HTERT RPE-1 (cell line): ENCODE results near the gene ARID5B.

Experiments used
- in situ Hi-C: fragments of 300-500 bp; cut with MboI; formaldehyde crosslinking; loops from 4 replicates; pipeline ENCODE4 v1.14.3; 2020; ENCODE audit warnings: low sequenced_read_pairs

Gene ARID5B

DNA sequence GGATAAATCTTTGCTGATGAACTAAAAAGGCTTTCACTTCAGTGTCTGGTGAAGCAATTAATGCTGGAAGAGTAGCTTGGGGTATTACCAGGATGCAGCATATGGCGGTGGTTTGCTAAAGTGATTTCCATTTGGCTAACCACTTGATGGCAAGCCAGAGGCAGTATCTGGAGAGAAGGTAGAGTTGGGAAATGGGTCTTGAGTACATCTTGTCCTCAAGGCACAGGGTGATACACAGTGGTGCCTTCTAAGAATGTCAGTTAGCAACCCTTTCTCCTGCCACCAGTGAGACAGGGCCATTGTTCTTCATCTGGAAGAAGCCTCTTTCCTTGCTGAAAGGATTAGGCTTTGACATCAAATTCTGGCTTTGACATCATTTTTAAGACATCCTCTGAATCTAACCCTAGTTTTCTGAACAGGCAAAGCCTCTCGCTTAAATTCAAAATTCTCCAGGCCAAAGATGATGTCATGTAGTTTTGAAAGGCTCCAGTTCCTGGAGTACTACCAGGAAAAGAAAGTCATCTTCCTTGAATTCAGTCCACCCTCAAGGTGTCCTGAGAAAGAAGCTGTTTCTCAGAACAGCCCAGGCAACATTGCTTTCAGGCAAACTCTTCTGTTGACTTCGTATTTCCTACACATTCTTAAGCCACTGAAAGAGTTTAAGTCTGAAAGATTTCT lies 162.4 kb downstream of the ARID5B start:
- in situ Hi-C loops, result no loop called here

DNA sequence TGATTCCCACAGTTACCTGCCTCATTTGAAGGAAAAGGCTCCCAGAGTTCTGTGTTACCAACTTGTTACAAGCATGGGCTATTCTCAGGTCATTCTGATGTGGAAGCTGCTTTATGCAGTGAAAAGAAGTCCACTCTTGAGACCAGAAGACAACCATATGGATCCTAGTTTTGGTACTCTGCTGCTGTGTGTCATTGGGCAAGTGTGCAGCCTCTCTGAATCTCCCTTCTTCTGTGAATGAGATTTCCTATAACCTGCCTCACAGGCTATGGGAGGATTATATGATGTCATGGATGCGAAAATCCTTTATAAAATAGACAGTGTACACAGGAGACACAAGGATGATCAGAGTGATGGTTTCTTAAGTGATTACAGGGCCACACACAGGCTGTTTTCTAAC lies 166.1 kb downstream of the ARID5B start:
- in situ Hi-C loops, result no loop called here

DNA sequence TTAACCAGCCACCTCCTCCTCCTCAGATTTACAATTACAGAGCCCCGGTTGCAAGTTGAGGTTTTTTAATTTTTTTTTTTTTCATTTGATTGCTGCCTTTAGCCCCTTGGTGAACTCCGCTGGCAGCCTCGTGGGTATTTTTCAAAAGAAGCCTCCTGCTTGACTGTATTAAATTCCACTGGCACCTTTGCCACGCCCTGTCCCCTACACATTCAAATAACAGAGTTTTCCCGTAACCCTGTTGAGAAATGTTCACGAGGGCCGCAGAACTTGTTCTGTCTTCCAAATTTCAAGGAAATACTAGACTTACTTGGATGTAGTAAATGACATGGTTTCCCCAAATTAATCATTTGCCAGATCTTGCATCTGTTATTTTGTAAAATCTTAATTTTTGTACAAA lies 167.0 kb downstream of the ARID5B start:
- in situ Hi-C loops, result no loop called here

DNA sequence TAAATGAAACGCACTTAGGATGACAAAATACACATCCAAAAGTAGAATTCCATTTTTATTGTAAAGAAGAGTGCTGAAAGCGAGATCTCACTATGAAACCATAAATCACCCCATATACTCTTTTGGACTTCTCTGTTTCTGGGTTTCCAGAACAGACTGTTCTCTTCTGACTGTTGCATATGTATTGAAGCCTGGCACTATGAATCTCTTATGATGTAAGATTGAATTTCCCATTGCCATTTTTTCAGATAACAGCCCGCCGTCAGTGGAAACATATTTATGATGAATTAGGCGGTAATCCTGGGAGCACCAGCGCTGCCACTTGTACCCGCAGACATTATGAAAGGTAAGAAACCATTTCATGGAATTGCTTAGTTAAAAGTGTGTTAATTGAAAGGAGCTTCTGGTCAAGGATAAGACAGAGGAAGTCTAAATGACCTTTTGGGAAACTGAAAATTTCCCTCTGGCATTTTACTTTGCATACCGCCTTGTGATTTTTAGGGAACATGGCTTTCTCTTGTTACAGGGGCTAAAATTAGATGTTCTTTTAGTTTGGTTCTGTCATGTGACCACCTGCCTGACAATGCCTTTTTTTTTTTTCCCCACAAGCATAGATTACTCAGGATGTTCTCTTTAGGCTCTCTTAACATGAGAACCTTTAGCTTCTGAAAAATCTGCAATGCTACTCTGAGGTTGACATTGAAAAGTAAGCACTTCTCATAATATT lies 168.1 kb downstream of the ARID5B start:
- in situ Hi-C loops, result no loop called here

DNA sequence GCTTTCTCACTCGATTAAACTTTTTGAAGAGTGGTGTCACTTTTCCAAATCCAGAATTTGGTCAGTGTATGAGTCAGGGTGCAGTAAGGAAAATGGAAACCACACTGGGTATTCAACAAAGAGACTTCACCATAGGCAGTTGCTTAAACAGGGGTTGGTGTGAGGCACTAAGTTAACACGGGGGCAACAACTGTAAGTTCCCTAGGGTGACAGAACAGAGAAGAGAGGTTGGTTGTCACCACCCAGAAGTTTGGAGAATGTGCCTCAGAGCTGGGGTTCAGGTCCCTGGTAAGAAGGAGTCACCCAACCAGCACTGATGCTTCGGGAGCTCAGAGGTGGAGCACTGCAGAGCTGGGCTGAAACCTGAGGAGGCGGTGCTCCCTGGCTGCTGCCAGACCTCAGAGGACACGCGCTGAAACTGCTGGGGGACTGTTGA lies 170.4 kb downstream of the ARID5B start:
- in situ Hi-C loops, result no loop called here

DNA sequence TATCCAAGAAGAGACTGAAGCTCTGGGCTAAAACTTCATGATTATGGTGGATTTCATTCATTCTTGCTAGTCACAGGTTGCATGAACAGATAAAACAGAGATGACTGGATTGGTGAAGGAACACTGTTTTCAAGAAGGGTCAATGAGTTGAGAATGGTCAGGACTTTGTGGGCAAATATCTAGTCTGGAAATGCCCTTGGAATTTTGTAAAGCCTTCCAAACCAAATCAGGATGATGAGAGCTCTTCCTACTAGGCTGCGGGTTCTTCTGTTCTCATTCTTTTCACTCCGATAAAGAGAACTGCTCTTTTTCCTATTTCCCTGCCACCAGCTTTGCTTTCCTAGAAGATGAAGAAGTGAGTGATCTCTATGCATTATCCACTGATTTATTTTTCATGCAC lies 171.4 kb downstream of the ARID5B start:
- in situ Hi-C loops, result no loop called here

DNA sequence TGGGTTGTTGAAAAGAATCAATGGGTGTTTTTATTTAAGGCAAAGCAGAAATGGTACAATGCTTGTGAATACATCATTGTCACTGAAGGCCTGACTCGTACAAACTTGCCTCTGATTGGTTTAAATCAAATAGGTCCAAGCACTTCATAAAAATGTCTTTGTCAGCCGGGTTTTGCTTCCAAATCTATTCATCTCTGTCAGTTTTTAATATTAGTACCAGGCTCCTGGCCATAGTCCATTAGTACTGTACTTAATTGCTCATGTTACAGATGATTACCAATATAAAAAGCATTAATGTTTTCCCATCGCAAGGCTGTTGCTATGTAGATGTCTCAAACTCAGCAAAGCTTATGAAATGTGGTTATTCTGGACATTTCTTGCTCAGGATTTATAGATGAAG lies 171.9 kb downstream of the ARID5B start:
- in situ Hi-C loops, result no loop called here

DNA sequence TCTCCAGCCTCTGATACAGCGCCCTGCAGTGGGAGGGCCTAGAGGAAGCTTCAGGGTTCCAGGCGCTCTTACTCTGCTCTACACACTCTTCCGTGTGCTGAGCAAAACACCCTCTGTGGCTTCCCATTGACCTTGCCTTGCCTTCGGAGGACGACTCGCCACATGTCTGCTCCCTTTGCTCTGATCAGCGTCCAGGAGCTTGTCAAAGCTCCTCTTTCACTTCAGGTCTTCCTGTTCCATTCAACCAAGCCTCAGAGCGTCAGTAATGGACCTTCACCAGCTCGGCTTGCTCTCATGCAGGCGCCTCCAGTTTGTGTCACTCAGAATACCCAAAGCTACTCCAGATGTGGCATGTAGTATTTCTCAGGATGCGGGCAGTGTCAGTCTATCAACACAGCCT lies 173.9 kb downstream of the ARID5B start:
- in situ Hi-C loops, result no loop called here

DNA sequence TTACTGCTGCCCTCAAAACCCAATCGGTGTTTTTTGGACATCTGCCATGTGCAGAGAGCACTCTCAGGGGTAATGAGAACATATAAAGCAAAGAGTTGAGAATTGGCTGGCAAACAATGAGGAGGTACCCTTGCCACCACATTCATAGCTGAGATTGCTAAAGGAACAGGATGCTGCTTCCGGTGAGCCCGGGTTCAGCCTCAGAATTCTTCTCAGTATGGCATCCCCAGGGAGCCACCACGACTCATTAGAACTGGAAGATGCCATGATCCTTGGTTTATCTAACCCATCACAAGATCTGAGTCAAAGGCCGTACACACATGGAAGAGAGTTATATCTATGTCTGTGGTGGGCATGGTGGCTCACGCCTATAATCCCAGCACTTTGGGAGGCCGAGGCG lies 174.4 kb downstream of the ARID5B start:
- in situ Hi-C loops, result no loop called here

DNA sequence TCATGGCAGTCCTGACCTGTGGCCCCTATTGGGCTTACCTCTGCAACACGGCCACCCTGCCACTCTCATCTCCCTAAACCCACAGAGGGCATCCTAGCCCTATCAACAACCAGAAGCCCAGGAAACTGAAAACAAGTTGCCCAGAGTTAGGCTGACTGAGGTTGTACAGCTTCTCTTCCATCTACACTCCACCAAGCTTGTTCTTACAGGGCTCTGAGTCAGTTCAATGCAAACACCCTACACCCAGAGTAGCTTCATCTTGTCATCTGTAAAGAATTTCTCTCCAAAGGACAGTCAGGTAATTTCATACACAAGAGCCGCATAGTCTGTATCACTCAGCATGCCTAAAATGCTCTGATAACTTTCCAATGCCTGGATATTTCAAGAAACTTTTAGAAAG lies 175.4 kb downstream of the ARID5B start:
- in situ Hi-C loops, result no loop called here

DNA sequence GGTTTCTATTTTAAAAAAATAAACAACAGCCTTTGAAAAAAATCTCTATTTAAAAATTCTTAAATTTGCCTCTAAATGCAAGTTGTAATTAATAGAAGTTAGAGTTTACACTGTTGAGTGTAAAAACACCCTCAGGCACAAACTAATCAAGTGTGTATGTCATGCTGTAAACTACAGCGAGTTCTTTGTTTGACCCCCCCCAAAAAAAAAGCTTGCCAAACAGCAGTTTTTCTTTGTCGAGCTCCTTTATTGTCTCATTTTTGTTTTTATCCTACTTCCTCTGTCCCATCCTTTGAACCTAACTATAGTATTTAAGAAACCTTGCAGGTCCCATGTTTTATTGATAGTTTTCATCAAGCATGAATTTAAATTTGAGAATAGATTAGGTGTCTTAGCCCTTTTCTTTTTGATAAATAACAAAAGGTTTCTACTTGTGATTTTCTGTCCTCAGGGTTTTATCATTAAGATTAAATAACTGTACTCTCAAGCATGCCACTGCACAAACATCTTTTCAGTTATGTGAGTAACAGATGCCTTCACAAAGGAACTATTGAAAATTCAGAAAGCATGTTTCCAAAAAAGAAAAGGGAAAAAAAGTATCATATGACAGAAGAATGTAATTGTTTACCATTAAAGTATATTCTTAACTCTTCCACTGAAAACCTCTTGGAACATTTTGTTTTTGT lies 176.0 kb downstream of the ARID5B start:
- in situ Hi-C loops, result no loop called here

DNA sequence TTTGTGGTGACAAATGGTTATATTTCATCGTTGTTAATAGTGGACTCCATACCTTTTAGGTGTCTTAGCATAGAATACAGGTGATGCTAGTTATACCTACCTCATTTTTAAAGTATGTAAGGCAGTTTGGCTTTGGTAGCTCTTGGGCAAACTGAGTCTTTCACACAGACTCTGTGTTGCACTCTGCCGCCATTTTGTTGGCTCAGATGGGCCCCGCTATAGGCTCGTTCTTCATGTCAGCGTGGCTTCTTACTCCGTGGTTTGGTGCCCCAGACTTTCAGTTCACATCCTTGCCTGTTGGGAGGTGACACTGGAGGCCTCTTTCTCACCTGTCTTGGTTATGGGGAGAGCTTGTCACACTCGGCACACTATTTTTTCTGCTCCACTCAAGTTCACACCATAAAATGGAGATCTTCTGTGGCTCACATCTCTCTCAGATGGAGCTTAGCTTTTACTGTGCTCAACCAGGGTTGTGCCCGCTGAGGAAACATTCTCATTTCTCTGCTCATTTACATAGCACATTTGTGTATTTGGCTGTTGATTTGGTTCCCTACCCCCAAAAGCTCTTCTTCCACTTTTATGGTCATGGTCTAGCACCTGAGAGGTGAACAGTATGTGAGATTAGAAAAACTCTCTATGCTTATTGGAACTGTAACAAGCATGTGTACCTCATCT lies 178.5 kb downstream of the ARID5B start:
- in situ Hi-C loops, result no loop called here

DNA sequence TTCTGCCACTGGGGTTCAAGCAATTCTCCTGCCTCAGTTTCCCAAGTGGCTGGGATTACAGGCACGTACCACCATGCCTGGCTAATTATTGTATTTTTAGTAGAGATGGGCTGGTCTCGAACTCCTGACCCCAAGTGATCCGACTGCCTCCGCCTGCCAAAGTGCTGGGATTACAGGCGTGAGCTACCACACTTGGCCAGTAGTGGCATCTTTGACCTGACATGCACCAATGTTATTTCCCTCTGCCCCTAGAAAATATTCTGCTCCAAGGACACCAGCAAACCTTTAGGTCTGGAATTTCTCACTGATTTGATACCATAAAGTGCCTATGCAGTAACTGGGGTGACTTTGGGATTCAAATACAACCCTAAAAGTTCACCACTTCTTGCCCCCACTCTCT lies 179.4 kb downstream of the ARID5B start:
- in situ Hi-C loops, result no loop called here

DNA sequence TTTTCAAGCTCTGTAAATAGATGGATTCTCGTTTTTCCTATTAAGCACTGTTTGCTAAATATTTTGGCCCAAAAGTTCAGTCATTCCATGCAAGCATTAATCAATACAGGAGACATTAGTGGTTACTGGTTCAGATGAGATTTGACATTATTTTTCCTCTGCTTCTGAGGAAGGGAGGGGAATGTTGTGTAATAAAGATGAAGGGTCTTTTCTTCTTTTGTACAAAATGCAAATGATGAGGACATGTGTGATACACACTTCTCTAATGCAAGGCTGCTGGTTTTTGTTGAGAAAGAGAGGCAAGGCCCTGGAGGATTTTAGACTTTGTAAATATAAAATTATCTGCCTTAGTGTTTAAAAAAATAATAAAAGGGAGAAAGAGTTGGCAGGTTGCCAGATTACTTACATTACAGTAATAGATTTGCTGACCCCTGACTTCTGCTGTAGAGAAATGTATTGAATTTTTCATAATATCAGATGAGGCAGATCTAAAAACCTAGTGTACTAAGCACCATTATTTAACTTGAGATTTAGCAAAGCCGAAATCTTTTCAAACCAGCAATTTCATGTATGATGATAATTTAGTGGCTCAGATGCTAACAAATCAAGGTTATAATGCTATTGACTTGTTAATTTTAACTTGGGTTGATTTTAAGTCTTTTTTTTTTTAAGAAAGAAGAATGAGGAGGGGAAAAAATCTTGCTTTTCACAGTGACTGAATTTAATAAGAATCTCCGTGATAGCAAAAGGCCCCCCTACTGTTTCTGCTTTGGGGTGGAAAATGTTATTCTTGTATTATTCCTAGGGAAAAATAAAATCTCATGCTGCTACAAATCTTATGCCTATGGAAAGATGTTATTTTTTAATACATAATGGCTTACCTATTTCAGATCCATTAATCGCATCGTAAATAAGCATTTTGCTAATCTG lies 180.1 kb downstream of the ARID5B start:
- in situ Hi-C loops, result no loop called here

DNA sequence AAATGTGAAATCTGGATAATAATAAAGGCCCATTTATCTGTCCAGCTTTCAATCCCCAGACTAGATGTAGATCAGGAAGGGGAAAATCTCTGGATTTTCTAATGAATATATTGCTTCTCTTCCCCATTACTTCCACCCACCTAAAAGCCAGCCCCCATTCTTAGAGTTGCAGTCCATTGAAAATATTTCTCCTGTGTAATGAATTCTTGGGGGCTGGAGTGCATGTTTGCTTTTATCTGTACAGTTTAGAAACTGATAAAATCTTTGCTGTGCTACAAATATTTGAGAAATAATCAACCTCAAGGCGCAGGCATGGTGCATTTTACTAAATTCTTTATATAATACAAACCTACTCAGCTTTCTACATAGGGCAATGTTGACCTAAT lies 180.8 kb downstream of the ARID5B start:
- in situ Hi-C loops, result no loop called here

DNA sequence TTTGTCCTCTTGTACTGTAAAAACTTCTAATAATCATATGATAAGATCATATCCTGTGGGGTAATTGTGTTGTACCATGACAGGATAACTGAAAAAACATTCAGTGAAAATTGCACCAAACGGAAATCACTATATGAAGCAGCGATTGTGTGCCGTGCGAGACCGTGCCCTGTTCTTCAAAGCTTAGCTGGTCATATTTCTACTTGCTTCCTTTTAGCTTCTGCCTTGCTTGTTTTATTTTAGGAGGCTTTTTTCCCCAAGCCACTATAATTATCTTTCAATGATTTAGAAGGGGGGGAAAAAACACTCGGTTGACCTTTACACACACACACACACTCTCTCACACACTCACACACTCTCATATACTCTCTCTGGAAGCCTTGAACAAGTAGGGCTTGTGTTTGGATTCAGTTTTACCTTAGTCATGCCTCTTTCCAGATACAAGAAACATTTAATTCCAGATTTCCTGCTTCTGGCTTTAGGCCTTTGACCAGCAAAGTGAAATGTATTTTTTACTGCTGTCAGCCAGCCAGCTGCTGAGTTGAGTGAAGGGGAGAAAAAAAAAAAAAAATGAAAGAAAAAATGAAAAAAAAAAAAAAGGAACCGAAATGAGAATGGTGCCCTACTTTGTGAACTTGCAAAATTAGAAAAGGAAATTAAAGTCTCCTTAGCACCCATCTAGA lies 181.4 kb downstream of the ARID5B start:
- in situ Hi-C loops, result no loop called here

DNA sequence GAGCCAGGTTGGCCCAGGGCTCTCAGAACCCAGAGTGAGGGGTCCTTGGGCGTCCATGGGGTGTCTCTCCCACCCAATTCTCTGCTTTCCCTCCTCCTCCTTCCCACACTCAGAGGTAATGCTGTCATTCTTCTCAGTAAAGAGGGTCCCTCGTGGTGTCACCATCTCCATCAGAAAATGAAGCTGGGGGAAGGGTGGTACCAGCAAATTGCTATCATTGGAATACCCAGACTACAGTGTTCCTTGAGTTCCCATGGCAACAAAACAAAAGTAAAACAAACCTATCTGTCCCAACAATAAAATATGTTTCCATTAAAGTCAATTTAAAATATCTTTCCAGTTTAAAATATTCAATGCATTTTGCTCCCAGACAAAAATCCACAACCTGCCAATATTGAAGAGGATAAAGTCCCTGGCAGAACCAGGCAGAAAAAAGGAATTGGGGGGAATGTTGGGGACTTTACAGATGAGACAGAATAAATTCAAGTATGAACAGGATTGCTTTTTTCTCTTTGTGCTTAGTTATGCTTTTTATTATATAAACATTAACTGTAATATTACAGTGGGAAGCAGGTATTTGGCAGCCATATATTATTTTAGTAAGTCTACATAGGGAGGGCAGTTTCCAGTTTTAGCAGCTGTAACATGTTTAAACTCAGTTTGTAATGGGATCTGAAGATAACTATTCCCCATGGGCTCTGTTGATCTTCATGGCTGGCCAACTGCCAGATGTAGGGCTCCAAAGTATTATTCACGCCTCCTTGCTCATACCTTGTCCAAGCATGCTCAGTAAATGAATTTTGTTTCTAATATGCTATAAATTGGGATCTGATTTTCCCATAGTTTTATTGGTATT lies 182.1 kb downstream of the ARID5B start:
- in situ Hi-C loops, result no loop called here

DNA sequence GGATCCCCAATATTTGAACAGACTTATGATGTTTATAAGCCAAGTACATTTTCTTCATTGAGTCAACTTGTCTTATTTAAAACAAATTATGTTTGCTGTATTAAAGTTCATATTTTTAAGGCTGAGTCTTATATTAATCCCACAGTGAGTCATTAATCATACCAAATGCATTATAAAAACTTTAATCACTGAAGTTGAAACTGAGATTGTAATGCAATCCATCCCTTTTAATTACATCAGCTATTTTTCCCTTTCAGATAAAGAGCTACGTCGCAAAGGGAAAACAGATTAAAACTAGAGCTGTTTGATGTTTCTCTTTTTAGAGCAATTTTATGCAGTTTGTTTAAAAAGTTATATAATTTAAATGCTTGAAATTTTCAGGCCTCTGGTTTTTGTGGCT lies 183.0 kb downstream of the ARID5B start:
- in situ Hi-C loops, result no loop called here

DNA sequence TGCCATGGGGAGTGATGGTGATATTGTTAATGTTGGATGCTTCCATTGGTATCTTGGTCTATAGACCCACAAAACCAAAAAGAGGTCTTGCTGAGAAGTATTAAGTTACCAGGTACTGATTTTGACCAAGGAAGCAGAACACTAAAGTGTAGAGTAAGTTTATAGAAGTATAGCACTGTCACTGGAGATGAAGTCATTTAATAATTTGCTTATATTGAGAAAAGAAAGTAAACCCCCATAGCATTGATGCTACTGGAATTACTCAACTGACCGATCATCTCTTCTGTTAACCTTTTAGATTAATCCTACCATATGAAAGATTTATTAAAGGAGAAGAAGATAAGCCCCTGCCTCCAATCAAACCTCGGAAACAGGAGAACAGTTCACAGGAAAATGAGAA lies 183.9 kb downstream of the ARID5B start:
- in situ Hi-C loops, result no loop called here
